HG03520 (cell line): ENCODE data around the gene MATN1.

Source experiments
- ATAC-seq: cut with Tn5 transposase; IDR thresholded peaks from one replicate; pipeline ENCODE4 v1.9.1; 2021; ENCODE audit warnings: mild to moderate bottlenecking, moderate library complexity; ENCODE audit not compliant: unreplicated experiment

The MATN1 gene

GRCh38 chr1:30665216-30666010 lies 58.0 kb downstream of the MATN1 start:
- ATAC-seq, result no peak

- ATAC-seq, result no peak
Observed at GRCh38 chr1:30664103-30664755, 59.2 kb downstream of the MATN1 start.

GRCh38 chr1:30663596-30664091 lies 59.7 kb downstream of the MATN1 start:
- ATAC-seq, result no peak

- no peak for ATAC-seq
Observed at GRCh38 chr1:30662291-30662840, 61.0 kb downstream of the MATN1 start.

- ATAC-seq, result no peak
Observed at GRCh38 chr1:30661311-30661710, 62.1 kb downstream of the MATN1 start.
